ENCODE results near the gene MAD2L1BP. TPM values are rescaled to one million over a fixed set of nuclear protein-coding genes. Genes with fewer than 3 reads are reported as not detected.
"Not testable (repeated sequence)": the region's sequence is repeated elsewhere in the genome, so short reads cannot be mapped to it uniquely, and the experiment has no call there.

The MAD2L1BP gene
- total RNA-seq, 4 donors from 2014 or later, result 32.2 to 72.0 (median 58.0) TPM

DNA sequence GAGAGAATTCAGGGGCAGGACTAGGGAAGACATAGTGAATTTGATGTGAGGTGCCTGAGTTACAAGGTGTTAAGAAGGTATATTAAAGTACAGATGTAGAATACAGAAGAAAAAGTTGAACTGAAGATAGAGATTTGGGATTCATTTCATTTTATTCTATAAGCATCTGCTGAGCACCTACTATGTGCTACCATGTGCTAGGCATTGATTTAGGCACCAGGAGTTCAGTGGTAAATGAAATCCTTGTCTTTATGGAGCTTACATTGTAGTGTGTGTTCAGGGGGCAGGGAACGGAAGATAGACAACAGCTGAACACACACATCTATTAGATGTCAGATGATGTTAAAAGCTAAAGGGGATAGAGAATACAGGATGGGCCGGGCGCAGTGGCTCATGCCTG lies 12.0 kb downstream of the MAD2L1BP start:
- H3K9me3 ChIP-seq, result no peaks in the 10 kb centered on the region
- no peaks in the 10 kb centered on the region for H3K27me3 ChIP-seq
- DNase-seq, result no peak
- H3K27ac ChIP-seq, result no peak overlapping the region
- peaks cover 0 to under 1% (median 0%) of the 10 kb centered on the region in 3 donors for H3K36me3 ChIP-seq
- TF ChIP-seq, protein P1, sequence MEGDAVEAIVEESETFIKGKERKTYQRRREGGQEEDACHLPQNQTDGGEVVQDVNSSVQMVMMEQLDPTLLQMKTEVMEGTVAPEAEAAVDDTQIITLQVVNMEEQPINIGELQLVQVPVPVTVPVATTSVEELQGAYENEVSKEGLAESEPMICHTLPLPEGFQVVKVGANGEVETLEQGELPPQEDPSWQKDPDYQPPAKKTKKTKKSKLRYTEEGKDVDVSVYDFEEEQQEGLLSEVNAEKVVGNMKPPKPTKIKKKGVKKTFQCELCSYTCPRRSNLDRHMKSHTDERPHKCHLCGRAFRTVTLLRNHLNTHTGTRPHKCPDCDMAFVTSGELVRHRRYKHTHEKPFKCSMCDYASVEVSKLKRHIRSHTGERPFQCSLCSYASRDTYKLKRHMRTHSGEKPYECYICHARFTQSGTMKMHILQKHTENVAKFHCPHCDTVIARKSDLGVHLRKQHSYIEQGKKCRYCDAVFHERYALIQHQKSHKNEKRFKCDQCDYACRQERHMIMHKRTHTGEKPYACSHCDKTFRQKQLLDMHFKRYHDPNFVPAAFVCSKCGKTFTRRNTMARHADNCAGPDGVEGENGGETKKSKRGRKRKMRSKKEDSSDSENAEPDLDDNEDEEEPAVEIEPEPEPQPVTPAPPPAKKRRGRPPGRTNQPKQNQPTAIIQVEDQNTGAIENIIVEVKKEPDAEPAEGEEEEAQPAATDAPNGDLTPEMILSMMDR (IDR thresholded peaks at IDR 0.05), result no peak
- TF ChIP-seq POLR2A (IDR thresholded peaks at IDR 0.05), result no peak
- no peak overlapping the region for H3K4me3 ChIP-seq
- H3K4me1 ChIP-seq, result peaks cover 0 to 8% (median 1%) of the 10 kb centered on the region in 4 donors

DNA sequence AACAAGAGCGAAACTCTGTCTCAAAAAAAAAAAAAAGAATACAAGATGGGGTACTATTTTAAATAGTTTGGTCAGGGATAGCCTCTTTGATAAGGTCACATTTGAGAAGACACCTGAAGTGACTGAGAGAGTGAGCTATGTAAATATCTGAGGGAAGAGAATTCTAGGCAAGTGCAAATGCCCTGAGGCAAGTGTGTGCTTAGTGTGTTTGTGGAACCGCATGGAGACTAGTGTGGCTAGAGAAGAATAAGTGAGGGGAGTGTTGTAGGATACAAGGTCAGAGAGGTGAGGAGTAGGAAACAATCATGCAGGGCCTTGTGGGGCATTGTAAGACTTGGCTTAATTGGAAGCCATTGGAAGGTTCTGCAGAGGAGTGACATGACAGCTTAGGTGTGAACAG lies 12.6 kb downstream of the MAD2L1BP start:
- TF ChIP-seq, protein P1 (IDR thresholded peaks at IDR 0.05), result no peak
- TF ChIP-seq POLR2A (IDR thresholded peaks at IDR 0.05), result no peak

DNA sequence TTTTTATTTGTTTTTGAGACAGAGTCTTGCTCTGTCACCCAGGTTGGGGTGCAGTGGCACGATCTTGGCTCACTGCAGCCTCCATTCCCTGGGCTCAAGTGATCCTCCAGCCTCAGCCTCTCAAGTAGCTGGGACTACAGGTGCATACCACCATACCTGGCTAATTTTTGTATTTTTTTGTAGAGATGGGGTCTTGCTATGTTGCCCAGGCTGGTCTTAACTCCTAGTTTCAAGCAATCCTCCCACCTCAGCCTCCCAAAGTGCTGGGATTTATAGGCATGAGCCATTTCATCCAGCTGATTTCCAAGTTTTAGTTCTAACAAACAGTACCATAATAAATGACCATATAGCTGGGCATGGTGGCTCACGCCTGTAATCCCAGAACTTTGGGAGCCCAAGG lies 17.2 kb downstream of the MAD2L1BP start:
- not testable (repeated sequence) for H3K36me3 ChIP-seq, H3K4me1 ChIP-seq, H3K4me3 ChIP-seq, H3K27me3 ChIP-seq, H3K27ac ChIP-seq, H3K9me3 ChIP-seq, DNase-seq

More for the DNA sequence above, 12.6 kb downstream of the MAD2L1BP start:
- Histone ChIP-seq H3K4me1 (peaks cover 0 to 8% (median 1%) of the 10 kb centered on the region in 4 donors), H3K9me3 (no peaks in the 10 kb centered on the region), H3K36me3 (no peaks in the 10 kb centered on the region), H3K27ac (no peak overlapping the region), H3K4me3 (no peak overlapping the region), H3K27me3 (no peaks in the 10 kb centered on the region)
- DNase-seq, result no peak

DNA sequence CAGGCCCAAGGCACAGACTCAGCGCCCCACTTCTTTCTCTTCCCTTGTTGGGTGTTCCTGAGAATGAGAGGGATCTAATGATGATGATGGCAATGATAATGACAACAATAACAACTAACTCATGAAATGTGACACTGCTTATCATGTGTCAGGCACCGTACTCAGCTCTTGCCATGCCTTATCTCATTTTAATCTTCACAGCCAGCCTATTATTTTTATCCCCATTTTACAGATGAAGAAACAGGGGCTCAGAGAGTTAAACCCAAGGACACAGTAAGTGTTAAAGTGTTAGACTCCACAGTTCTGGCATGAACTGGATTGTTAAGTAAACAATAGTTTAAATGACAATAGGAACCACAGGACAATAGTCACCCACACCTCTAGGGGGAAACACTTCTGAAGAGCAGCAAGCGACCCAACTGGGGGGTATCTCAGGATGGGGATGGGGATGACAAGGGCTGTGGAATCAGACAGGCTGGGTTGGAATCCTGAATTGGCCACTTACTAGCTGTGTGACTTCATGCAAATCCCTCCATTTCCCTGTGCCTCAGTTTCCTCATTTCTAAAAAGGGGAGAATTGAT lies 21.7 kb downstream of the MAD2L1BP start:
- no peaks in the 10 kb centered on the region for H3K27me3 ChIP-seq
- H3K4me3 ChIP-seq, result no peak overlapping the region
- no peaks in the 10 kb centered on the region for H3K36me3 ChIP-seq
- DNase-seq, result no peak
- no peak for TF ChIP-seq POLR2A (IDR thresholded peaks at IDR 0.05)
- TF ChIP-seq, protein P1 (IDR thresholded peaks at IDR 0.05), result no peak
- no peaks in the 10 kb centered on the region for H3K9me3 ChIP-seq
- H3K27ac ChIP-seq, result no peak overlapping the region
- no peaks in the 10 kb centered on the region for H3K4me1 ChIP-seq

DNA sequence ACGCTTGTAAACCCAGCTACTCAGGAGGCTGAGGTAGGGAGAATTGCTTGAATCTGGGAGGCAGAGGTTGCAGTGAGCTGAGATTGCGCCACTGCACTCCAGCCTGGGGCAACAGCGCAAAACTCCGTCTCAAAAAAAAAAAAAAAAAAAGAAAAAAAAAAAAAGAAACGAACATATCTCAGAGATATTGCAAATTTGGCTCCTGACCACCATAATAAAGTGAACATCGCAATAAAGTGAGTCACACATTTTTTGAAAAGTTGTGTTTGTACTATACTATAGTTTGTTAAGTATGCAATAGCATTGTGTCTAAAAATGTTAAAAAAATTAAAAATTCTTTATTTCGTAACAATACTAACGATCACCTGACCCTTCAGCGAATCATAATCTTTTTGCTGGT lies 22.5 kb downstream of the MAD2L1BP start:
- no peak overlapping the region for H3K4me3 ChIP-seq
- no peak for DNase-seq
- TF ChIP-seq, protein P1 (IDR thresholded peaks at IDR 0.05), result no peak
- TF ChIP-seq POLR2A (IDR thresholded peaks at IDR 0.05), result no peak
- H3K27me3 ChIP-seq, result no peaks in the 10 kb centered on the region
- H3K27ac ChIP-seq, result no peak overlapping the region
- H3K9me3 ChIP-seq, result no peaks in the 10 kb centered on the region
- H3K4me1 ChIP-seq, result no peaks in the 10 kb centered on the region
- no peaks in the 10 kb centered on the region for H3K36me3 ChIP-seq

DNA sequence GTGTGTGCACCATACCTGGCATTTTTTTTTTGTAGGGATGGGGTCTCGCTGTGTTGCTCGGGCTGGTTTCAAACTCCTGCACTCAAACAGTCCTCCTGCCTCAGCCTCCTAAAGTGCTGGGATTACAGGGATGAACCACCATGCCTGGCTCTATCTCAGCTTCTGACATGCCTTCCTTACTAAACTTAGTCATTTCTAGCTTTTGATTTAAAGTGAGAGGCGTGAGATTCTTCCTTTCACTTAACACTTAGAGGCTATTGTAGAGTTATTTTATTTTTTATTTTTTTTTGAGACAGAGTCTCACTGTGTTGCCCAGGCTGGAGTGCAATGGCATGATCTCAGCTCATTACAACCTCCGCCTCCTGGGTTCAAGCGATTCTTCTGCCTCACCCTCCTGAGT lies 27.3 kb downstream of the MAD2L1BP start:
- H3K36me3 ChIP-seq, H3K9me3 ChIP-seq, H3K27ac ChIP-seq, DNase-seq, H3K27me3 ChIP-seq, H3K4me3 ChIP-seq: not testable (repeated sequence)
- H3K4me1 ChIP-seq, result peaks cover 0 to 14% (median 5%) of the 10 kb centered on the region in 4 donors

DNA sequence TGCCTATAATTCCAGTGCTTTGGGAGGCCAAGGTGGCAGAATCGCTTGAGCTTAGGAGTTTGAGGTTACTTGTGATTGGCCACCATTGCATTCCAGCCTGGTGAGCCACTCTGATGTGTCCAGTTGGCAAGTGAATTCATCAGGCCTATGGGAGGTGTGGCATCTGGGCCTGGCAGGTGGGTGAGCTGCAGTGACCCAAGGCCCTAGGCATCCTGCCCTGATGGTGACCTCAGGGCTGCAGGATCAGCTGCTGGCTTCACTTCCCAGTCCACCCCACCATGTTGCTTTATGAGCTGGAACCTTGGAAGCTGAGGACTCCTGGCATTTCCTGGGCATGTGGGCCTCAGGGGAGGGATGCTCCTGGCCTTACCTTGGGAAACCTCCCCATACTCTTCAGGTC lies 29.7 kb downstream of the MAD2L1BP start:
- H3K9me3 ChIP-seq, result no peaks in the 10 kb centered on the region
- no peak overlapping the region for H3K27ac ChIP-seq
- H3K27me3 ChIP-seq, result no peaks in the 10 kb centered on the region
- no peak overlapping the region for H3K4me3 ChIP-seq
- TF ChIP-seq, protein P1 (IDR thresholded peaks at IDR 0.05), result no peak
- no peak for TF ChIP-seq POLR2A (IDR thresholded peaks at IDR 0.05)
- DNase-seq, result no peak
- no peaks in the 10 kb centered on the region for H3K36me3 ChIP-seq
- H3K4me1 ChIP-seq, result peaks cover 0 to 28% (median 6%) of the 10 kb centered on the region in 4 donors
